NCI-H2196 treated with DMSO at 0.1 percent for 48 hours (cell line): ENCODE measurements around the gene C11orf58.
A peak's percentile ranks its signal among the peaks of the same experiment; 100 is the strongest.

Experiments
- DNase-seq: peaks from one replicate; lab custom pipeline; 2025; ENCODE audit not compliant: unreplicated experiment; lab: John Stamatoyannopoulos, UW

Gene C11orf58

GRCh38 chr11:16738193-16738946 lies at the start of gene C11orf58:
C11orf58 (plus strand) TSS chr11:16738647; CDS start chr11:16738779, 132 bp downstream.
- peak; percentile 92 for DNase-seq

- no peak for DNase-seq
These were observed 48.4 kb upstream of the C11orf58 start for GRCh38 chr11:16690086-16690485.

DNA sequence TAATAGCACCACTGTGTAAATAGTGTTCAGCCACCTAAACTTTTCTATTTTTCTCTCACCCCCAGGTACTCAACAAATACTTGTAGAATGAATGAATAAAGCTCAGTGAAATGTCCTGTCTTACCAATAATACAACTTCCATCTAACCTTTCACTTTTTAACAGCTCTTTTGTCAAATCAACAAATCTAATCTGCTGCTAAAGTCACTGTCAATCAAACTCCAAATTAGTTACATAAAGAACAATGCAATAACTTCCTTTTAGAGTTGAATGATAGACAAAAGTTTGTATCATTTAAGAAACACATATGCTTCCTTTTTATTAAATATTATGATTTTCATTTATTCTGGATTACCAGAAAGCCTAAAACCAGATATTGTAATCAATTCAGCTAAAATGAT lies 34.7 kb upstream of the C11orf58 start:
- DNase-seq = no peak

DNA sequence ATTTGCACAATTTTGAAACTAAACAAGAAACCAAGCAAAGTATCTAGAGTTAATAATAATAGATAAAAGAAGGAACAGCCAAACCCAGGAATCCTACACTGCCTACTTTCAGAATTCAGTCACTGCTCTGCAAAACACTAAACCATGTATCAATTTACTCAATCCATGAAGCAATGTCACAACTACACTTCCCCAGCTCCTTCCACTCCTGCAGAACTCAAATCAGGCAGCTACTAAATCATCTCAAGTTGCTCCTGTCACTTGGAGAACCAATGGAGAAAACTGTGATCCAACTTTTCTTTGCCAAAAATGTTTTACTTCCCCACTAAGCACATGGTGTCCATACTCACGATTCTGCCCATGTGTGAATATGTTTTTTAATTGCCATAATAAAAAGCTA lies 24.9 kb upstream of the C11orf58 start:
- no peak for DNase-seq

- DNase-seq = no peak
These were observed 15.7 kb upstream of the C11orf58 start for GRCh38 chr11:16722581-16723344.

DNA sequence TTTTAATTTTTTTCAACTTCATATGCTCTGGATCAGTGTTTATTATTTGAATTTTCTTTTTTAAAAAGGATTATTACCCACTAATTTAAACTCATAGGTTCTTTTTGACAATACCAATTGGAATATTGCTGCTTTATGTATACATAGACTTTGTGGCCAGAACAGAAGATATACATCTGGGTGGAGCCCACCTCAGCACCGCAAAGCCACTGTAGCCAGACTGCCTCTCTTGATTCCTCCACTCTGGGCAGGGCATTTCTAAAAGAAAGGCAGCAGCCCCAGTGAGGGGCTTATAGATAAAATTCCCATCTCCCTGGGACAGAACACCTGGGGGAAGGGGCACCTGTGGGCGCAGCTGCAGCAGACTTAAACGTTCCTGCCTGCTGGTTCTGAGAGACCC lies 10.6 kb upstream of the C11orf58 start:
- no peak for DNase-seq

DNA sequence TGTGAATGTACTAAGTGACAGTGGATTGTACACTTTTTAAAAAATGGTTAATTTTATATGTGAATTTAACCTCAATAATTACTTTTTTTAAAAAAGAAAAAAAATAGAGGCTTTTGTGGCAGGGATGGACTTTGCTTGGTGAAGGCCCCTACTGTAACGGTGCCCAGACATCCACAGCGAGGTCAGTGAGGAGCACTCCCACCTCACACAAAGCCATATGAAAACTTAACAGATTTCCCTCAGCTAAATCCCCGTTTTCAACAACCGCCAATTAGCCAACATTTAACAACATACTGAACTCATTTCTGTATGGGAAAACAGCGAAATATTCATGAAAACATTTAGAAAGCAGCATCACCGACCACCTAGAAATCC lies 642 bp upstream of the C11orf58 start:
- DNase-seq = no peak

GRCh38 chr11:16738947-16739815 lies 734 bp downstream of the C11orf58 start:
- DNase-seq = no peak

DNA sequence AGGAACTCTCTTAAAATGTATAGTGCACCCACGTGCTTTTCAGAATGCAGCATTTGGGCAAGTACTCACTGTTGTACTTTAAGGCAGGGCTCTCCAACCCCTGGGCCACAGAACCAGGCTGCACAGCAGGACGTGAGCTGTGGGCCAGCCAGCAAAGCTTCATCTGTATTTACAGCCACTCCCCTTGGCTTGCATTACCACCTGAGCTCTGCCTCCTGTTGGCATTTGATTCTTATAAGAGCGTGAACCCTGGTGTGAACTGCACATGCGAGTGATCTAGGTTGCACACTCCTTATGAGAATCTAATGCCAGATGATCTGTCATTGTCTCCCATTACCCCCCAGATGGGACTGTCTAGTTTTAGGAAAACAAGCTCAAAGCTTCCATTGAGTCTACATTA lies 3.0 kb downstream of the C11orf58 start:
- DNase-seq = no peak

DNA sequence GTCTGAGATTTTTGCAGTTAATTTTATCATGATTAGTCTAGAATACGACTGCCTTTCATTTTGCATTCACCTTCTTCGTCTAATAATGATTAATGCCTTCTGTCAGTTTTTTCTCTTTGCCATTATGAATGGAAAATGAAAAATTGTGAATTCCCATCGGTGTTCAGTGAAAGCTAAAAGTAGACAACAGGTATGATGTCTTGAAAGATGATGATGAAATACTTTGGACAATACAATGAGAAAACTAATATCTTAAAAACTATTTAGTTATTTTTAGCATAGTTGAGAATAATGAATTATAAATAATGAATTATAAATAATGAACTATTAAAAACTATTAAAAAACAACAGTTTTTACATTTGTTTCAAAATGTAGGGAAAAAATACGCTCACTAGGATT lies 5.0 kb downstream of the C11orf58 start:
- no peak for DNase-seq

DNA sequence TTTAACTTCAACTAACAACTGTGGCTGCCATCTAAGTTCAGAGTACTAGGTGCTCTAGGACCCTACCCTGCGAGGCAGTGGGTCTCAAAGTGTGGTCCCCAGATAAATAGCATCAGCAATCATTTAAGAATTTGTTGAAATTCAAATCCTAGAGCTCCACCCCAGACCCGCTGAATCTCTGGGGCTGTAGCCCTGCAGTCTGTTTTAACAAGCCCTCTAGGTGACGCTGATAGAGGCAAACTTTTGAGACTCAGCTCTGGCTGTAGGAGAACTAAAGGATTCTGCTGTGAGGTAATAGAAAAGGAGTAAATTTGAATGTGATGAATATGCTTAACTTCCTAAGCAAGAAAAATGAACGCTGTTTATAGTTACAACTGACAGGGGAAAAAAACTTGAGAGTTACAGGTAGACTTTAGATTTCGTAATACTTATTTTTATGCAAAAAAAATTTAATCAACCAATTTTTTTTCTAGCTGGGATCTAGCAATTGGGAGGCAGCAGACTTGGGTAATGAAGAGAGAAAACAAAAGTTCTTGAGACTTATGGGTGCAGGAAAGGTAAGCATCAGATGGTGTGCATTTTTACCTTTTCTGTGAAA lies 5.8 kb downstream of the C11orf58 start:
- DNase-seq = no peak

- no peak for DNase-seq
These were observed 7.6 kb downstream of the C11orf58 start for GRCh38 chr11:16745950-16746605.

DNA sequence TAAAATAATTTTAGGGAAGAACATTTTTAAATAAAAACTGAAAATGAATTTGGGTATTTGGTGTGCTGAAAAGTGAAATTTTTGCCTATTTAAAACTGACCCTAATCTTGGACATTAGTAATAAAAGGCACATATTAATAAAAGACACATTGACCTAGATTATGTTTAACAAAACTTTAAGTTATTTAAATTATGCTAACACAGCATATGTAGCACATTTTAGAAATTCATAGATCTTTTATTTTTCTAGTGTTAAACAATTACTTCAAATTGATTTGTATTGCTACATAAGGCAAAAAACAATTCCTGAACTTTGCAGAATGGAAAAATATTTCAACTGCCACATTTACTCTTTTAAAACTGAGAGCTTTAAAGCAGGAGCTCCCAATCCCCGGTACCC lies 10.6 kb downstream of the C11orf58 start:
- no peak for DNase-seq

GRCh38 chr11:16749666-16750065 lies 11.2 kb downstream of the C11orf58 start:
- DNase-seq = no peak

DNA sequence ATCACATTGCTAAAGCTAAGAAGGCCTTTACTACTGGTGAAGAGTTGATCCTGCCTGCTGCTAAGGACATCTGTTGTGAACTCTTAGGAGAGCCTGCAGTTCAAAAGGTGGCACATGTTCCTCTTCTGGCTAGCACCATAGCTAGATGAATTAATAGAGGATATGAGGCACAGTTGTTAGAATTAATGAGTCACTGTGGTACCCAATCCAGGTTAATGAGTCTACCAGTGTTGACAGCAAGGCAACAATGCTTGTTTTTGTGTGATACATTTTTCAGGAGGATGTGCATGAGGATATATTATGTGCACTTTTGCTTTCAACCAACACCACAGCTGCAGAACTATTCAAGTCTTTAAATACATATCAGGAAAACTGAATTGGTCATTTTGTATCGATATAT lies 12.0 kb downstream of the C11orf58 start:
- DNase-seq = no peak

DNA sequence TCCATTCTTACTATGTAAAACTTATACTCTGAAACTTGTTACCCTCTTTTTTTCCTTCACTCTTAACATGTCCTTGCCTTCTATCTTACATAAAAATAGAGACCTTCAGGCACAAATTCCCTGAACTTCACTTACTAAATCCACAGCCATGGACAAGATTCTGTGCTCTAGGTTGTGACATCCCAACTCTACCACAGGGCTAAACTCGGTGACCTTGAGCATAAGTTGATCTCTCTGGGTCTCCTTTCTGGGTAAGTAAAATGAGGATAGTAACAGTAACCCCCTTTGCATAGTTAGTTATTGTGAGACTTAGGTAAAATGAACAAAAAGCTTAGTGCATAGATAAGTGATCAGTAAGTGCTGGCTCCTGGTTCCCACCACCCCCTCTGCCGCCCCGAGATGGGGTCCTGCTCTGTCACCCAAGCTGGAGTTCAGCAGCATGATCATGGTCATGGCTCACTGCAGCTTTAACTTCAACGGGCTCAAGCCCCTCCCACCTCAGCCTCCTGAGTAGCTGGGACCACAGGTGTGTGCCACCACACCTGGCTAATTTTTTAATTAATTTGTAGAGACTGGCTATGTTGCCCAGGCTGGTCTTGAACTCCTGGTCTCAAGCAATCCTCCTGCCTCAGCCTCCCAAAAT lies 20.1 kb downstream of the C11orf58 start:
- DNase-seq = no peak

DNA sequence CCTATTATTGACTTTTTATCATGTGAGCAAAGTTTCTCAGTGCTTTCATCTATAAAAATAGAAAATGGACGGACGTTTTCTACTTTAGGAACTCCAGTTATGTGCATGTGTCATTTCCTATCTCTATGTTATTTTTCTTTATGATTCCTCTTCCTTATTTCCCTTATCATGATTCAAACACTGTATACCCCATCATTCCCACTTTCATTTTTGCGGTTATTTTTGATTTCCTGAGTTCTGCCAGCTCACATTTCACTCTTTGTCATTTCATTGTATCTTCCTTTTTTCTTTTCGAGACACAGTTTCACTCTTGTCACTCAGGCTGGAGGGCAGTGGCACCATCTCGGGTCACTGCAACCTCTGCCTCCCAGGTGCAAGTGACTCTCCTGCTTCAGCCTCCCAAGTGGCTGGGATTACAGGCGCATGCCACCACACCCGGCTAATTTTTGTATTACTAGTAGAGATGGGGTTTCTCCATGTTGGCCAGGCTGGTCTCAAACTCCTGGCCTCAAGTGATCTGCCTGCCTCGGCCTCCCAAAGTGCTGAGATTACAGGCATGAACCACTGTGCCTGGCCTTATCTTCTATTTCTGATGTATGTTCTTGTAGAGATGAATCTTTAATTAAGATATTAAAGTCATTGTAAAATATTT lies 21.5 kb downstream of the C11orf58 start:
- no peak for DNase-seq

DNA sequence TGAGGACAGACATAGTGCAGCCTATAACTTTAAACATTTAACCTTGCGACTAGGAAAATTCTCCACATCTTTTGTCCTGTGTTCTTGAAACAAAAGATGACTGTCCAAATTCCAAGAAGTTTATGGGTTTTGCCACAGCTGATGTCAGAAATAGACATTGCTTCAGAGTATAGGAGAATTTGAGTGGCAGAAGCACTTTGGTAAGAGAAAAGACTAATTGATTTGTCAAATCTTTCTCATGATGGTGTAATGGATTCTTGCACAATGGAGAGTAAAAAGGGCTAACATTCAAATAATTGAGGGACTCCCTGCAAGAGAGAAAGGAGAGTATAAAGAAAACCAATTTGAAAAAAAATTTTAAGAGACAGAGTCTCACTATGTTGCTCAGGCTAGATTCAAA lies 25.3 kb downstream of the C11orf58 start:
- no peak for DNase-seq

GRCh38 chr11:16764888-16765287 lies 26.4 kb downstream of the C11orf58 start:
- DNase-seq = no peak

DNA sequence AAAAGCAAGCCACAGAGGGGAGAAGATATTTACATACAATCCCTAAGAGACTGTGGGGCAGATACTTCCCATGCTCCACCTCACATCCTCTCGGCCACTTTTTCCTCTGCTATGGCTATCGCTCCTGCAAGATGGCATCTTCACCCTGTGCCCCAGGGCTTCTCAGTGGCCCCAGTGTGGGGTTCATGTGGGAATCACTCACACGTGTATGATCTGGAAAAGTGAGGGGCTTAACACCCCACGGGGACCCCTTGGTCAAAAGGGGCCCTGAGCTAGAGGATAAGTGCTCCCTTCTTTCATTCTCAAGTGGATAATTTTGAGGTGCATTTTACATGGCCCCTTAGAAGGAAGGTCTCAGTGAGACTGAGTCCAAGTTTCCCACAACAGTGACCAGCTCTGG lies 28.7 kb downstream of the C11orf58 start:
- DNase-seq = no peak
